HG03460 (cell line): ENCODE data around the gene ATP6V1C2.

ENCODE experiments used
- ATAC-seq: cut with Tn5 transposase; IDR thresholded peaks from one replicate; pipeline ENCODE4 v1.9.1; 2021; ENCODE audit not compliant: unreplicated experiment

Gene ATP6V1C2, protein sequence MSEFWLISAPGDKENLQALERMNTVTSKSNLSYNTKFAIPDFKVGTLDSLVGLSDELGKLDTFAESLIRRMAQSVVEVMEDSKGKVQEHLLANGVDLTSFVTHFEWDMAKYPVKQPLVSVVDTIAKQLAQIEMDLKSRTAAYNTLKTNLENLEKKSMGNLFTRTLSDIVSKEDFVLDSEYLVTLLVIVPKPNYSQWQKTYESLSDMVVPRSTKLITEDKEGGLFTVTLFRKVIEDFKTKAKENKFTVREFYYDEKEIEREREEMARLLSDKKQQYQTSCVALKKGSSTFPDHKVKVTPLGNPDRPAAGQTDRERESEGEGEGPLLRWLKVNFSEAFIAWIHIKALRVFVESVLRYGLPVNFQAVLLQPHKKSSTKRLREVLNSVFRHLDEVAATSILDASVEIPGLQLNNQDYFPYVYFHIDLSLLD

GRCh38 chr2:10721396-10722251 lies at the start of gene ATP6V1C2:
Gene ATP6V1C2 (plus strand): TSS chr2:10721630. CDS start chr2:10722850, 1,220 bp downstream.
- ATAC-seq: peak; percentile 78

GRCh38 chr2:10675131-10675530 lies 46.3 kb upstream of the ATP6V1C2 start:
- ATAC-seq: no peak

GRCh38 chr2:10678225-10678624 lies 43.2 kb upstream of the ATP6V1C2 start:
- ATAC-seq: no peak

DNA sequence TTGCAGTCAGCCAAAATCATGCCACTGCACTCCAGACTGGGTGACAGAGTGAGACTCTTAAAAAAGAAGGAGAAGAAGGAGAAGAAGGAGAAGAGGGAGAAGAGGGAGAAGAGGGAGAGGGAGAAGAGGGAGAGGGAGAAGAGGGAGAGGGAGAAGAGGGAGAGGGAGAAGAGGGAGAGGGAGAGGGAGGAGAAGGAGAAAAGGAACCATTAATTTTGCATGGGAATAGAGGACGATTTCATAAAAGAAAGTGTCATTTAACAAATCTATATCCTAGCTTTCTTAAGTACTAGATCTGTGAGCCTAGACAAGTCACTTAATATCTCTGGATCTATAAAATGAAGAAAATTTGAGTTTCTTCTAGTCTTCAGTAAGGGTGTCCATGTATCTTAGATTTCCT lies 41.2 kb upstream of the ATP6V1C2 start:
- no peak for ATAC-seq

DNA sequence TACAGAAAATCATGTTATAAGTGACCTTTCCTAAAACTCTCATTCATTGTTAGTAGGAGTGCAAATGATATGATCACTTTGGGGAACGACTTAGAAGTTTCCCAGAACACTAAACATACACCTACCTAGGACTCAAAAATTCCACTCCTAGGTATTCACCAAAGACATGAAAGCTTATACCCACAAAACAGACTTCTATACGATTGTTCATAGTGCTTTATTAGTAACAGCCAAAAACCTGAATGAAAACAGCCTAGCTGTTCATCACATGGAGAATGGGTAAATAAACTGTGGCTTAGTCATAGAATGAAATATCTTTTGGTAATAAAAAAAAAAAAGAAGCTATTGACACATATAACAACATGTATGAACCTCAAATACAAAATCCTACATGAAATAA lies 40.5 kb upstream of the ATP6V1C2 start:
- no peak for ATAC-seq

GRCh38 chr2:10686176-10686730 lies 35.2 kb upstream of the ATP6V1C2 start:
- no peak for ATAC-seq

DNA sequence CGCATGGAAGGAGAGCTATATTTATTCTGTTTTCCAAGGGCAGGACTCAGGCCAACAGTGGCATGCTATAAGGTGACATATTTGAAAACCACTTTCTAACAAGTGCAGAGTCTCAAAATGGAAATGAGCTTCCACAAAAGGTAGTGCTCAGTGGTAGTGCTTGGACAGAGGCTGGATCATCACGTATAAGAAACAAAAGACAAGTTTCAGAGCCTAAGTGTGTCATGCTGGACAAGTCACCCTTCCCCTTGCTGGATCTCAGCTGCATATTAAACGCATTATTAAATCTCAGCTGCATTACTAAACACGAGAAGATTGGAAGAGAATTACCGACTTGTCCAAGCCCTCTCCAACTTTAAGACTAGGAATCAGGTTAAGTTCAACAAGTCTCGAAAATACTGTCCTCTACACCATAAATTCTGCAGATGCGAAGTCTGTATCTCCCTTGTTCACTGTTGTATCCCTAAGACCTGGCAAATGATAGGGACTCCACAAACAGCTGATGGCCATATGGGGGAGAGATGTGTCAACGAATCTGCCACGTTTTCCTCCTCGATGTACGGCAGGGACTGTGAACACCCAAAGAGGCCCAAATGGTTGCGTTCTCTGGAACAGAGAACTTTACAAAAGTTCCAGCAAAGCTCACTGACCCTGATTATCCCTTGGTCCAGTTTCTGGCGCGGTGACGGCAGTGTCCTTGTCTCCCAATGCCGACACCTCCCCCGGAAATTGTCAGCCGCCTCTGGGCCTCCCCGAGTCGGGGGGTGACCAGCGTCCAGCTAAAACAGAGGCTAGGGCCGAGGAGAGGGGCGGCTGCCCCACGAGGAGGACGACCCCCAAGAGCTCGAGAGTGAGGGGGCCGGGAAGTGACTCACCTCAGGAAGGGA lies 32.3 kb upstream of the ATP6V1C2 start:
- peak; percentile 34 for ATAC-seq

DNA sequence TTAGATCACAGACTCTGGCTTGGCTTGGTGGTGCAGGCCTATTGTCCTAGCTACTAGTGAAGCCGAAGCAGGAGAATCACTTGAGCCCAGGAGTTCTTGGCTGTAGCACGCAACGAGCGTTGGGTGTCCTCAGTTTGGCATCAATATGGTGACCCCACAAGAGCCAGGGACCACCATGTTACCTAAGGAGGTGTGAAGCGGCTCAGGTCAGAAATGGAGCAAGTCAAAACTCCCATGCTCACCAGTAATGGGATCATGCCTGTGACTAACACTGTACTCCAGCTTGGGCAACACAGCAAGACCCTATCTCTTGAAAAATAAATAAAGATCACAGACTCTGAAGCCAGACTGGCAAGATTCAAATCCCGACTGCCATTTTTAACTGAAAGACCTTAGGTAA lies 29.9 kb upstream of the ATP6V1C2 start:
- no peak for ATAC-seq

DNA sequence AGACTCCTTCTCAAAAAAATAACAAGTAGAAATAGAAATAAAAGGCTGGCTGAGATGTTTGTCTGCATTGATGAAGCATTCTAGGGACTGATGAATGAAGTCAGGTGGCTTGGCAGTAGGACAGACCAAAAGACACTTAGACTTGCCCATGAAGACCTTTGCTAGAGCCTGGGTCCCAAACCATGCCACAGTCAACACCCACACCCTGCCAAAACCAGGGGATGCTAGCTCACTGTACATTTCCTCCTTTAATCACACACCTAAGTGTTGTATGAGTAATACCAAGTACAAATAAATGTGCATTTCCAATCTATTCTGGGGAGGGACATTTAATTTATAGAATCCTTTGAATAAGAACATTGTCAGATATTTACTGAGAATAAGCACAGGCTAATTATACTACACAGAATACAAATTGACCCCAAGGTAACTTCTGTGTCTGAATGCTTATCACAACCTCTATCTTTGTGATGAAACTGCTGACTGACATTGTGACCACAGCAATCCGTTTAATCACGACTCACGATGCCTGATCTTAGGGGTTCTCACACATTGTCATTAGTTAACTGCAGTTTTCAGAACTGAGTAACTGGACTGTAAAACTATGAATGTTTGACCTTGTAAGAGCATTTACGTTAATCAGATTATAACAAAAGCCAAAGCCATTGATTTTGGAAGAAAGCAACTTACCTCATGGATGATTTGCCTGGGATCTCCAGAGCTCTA lies 21.2 kb upstream of the ATP6V1C2 start:
- ATAC-seq: no peak

GRCh38 chr2:10704034-10704594 lies 17.3 kb upstream of the ATP6V1C2 start:
- no peak for ATAC-seq

- no peak for ATAC-seq
Measured at GRCh38 chr2:10706033-10706432, 15.4 kb upstream of the ATP6V1C2 start.

DNA sequence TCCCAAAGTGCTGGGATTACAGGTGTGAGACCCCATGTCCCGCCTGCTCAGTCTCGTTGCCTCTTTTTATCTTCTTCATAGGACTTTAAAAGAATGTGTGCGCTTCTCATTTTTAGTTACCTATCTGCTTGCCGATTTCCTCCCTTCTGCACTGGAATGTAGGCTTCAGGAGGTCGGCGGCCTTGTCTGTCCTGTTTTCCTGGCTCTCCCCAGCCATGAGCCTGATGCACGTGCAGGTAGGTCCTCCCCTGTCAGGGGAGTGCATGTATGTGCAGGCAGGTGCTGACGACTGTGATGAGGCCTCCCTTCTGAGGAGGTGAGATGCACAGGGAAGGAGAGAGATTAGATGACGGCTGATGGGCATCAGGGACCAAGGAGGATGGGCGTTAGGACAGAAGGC lies 13.6 kb upstream of the ATP6V1C2 start:
- ATAC-seq: no peak

- no peak for ATAC-seq
Measured at GRCh38 chr2:10709290-10709939, 12.0 kb upstream of the ATP6V1C2 start.

GRCh38 chr2:10712185-10712809 lies 9.1 kb upstream of the ATP6V1C2 start:
- ATAC-seq: no peak

GRCh38 chr2:10716581-10716980 lies 4.8 kb upstream of the ATP6V1C2 start:
- no peak for ATAC-seq

DNA sequence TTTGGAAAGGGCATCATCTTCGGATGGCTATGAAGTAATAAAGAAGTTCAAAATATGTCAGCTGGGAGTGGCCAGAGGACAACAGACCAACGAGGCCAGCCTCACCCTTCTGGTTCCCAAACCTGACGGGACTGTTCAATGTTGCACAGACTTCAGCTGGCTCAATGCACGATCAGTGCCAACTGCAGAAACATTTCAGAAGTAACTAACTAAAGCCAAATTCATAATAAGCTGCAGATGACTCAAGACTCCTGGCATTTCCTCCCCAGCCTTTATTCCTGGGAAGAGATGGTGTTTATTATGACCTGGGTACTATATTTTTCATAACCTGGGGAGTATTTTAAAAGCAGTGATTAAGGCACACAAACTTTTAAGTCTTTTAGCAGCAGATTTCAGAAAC lies 3.8 kb upstream of the ATP6V1C2 start:
- no peak for ATAC-seq

GRCh38 chr2:10720306-10720705 lies 1.1 kb upstream of the ATP6V1C2 start:
- no peak for ATAC-seq

DNA sequence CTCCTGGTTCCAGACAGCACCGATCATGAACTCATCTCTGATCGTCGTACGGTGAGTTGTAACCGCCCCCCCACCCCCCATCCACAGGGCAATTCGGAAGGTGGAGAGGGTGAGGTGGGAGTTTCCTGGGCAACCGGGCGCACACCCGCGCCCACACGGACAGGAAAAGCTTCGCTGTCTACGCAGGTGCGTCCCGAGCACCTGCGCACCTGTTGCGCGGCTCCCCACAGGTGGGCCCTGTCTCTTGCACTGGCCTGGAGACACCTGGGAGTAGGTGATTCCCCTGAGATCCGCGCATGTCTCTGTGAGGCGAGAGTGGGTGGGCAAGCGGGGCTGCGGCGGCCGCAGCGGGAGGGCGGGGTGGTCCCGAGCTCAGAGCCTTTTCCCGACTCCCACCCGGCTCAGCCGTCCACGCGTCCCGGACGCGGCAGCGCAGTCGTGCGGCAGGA lies 459 bp upstream of the ATP6V1C2 start:
- no peak for ATAC-seq
